Mucosa of stomach (tissue), 1 donor: ENCODE measurements around the gene ANO4.
"Not testable (repeated sequence)": the region's sequence is repeated elsewhere in the genome, so short reads cannot be mapped to it uniquely, and the experiment has no call there.

ENCODE experiments used
- H3K27me3 ChIP-seq: one replicate; pipeline ENCODE4 v1.7.0; 2013; ENCODE audit warnings: mild to moderate bottlenecking, low read length; ENCODE audit not compliant: control insufficient read depth, insufficient read depth
- H3K36me3 ChIP-seq: one replicate; pipeline ENCODE4 v1.7.0; 2013; ENCODE audit warnings: low read length; ENCODE audit not compliant: control insufficient read depth, insufficient read depth
- H3K4me1 ChIP-seq: one replicate; pipeline ENCODE4 v1.7.0; 2013; ENCODE audit warnings: mild to moderate bottlenecking, low read length; ENCODE audit not compliant: control insufficient read depth, insufficient read depth
- H3K4me3 ChIP-seq: one replicate; pipeline ENCODE4 v1.7.0; 2013; ENCODE audit warnings: low read length
- H3K9ac ChIP-seq: one replicate; pipeline ENCODE4 v1.7.0; 2013; ENCODE audit warnings: mild to moderate bottlenecking, low read length, moderate library complexity
- H3K9me3 ChIP-seq: one replicate; pipeline ENCODE4 v1.7.0; 2013; ENCODE audit warnings: mild to moderate bottlenecking, low read length, moderate library complexity; ENCODE audit not compliant: control insufficient read depth
- donor health status: Pancreatic carcinoma.

ANO4 gene

DNA sequence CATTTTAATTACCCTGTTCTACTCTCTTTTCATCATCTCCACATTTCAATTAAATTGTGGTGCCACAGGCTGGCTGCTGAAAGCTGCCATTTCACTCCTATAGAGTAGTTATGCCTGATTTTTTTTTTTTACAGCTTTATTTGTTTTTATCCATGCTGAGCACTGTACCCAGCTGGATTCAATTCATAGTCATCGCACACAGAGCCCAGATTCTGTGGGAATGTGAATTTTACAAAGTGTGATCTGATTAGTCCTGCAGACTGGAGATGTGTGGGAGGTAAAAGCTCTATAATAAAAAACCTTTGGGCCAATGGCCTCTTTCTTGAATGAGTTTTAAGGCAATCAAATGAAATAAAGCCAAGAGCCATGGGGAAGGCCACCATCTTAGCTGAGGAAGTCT lies 190.2 kb downstream of the ANO4 start:
- no peaks in the 10 kb centered on the region for H3K27me3 ChIP-seq
- no peaks in the 10 kb centered on the region for H3K9me3 ChIP-seq
- H3K4me1 ChIP-seq, result no peaks in the 10 kb centered on the region
- H3K36me3 ChIP-seq, result no peaks in the 10 kb centered on the region
- no peak overlapping the region for H3K9ac ChIP-seq
- H3K4me3 ChIP-seq, result no peak overlapping the region

- H3K4me1 ChIP-seq, result no peaks in the 10 kb centered on the region
- H3K36me3 ChIP-seq, result no peaks in the 10 kb centered on the region
- H3K9ac ChIP-seq, result no peak overlapping the region
- no peaks in the 10 kb centered on the region for H3K27me3 ChIP-seq
- no peak overlapping the region for H3K4me3 ChIP-seq
- H3K9me3 ChIP-seq, result no peaks in the 10 kb centered on the region
These were observed 192.3 kb downstream of the ANO4 start for GRCh38 chr12:100986595-100987547.

DNA sequence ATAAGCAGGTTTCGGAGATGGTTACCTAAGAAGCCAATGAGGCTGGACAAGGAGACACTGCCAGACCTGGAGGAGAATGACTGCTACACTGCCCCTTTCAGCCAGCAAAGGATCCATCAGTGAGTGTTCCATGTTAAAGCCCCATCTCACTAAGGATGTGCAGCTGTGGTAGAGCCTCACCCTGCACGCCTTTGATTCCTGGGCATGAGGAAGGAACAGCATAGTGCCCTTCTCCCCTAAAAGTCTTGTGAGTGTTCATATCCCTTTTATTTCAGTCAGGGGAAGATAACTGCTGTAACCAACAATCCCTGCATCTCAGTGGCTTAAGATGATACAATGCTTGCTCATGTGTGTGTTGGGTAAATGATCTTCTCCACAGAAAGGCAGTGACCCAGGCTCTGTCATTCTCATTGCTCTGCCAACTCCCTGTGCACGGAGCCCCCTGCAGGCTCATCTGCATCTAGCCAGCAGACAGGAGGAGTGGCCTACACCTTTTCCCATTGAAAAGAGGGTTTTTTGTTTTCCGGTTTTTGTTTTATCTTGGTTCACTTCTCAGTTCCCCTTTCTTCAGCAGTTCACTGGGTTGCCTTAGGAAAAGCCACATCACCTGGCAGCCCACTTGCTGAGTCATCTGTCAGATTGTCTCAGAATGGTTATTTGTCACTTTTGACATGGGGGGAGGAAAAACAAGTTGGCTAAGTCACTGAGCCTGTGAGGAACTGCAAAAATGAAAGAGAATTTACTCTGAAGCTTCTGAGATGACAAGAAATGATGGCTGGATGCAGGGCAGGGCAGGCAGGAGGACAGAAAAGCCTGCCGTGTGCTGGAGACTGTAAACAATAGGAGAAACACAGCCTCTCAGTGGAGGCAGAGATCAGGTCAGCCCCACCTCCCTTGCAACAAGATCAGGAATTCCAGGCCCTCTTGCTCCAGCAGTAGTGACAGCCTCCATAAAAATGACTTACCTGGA lies 193.3 kb downstream of the ANO4 start:
- Histone ChIP-seq H3K4me3 (no peak overlapping the region), H3K9me3 (no peaks in the 10 kb centered on the region), H3K36me3 (no peaks in the 10 kb centered on the region), H3K27me3 (no peaks in the 10 kb centered on the region), H3K4me1 (no peaks in the 10 kb centered on the region), H3K9ac (no peak overlapping the region)

GRCh38 chr12:100989509-100989908 lies 194.9 kb downstream of the ANO4 start:
- H3K4me1 ChIP-seq, H3K27me3 ChIP-seq, H3K9ac ChIP-seq, H3K9me3 ChIP-seq, H3K36me3 ChIP-seq, H3K4me3 ChIP-seq: not testable (repeated sequence)

- no peaks in the 10 kb centered on the region for H3K36me3 ChIP-seq
- H3K4me1 ChIP-seq, result no peaks in the 10 kb centered on the region
- H3K9me3 ChIP-seq, result no peaks in the 10 kb centered on the region
- H3K4me3 ChIP-seq, result no peak overlapping the region
- no peaks in the 10 kb centered on the region for H3K27me3 ChIP-seq
- H3K9ac ChIP-seq, result no peak overlapping the region
These were observed 196.5 kb downstream of the ANO4 start for GRCh38 chr12:100991102-100991501.

GRCh38 chr12:100992194-100992593 lies 197.6 kb downstream of the ANO4 start:
- Histone ChIP-seq H3K9me3 (no peaks in the 10 kb centered on the region), H3K4me3 (no peak overlapping the region), H3K36me3 (no peaks in the 10 kb centered on the region), H3K4me1 (no peaks in the 10 kb centered on the region), H3K27me3 (no peaks in the 10 kb centered on the region), H3K9ac (no peak overlapping the region)

DNA sequence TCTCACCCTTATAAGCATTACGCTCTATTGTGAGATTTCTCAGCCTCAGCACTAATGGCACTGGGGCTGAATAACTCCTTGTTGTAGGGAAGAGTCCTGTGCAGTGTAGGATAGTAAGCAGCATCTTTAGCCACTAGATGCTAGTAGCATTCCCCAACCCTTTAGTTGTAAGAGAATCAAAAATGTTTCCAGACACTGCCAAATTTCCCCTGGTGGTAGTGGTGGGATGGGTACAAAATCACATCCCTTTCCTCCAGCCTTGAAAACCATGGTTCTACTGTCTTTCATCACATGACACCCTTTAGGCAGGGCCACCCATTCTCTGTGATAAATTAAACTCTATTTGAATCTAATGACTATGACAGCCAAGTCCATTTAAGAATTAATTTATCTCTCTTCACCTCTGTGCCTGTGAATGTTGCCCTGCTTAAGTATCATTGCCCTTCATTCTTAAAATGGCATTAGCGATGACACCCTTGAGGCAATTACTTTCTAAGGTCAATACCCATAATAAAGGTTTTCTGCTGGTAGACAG lies 199.4 kb downstream of the ANO4 start:
- no peak overlapping the region for H3K4me3 ChIP-seq
- H3K9ac ChIP-seq, result no peak overlapping the region
- no peaks in the 10 kb centered on the region for H3K9me3 ChIP-seq
- H3K27me3 ChIP-seq, result no peaks in the 10 kb centered on the region
- no peaks in the 10 kb centered on the region for H3K4me1 ChIP-seq
- no peaks in the 10 kb centered on the region for H3K36me3 ChIP-seq

DNA sequence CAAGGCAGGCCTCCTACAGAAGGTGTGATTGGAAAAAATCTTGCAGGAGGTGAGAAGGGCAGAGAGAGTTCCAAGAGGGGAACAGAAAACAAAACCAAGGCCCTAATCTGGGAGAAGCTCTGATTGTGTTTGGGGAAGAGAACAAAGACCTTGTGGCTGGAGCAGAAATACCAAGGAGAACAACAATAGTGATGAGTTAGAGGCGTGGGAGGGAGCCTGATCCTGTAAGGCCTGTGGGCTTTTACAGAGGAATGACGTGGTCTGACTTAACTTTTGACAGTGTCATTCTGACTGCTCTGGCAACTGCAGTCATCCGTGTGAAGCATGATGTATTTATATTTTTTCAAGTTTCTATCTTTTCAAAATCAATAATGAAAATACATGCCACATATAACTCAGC lies 200.6 kb downstream of the ANO4 start:
- no peaks in the 10 kb centered on the region for H3K4me1 ChIP-seq
- H3K9ac ChIP-seq, result no peak overlapping the region
- no peaks in the 10 kb centered on the region for H3K27me3 ChIP-seq
- H3K9me3 ChIP-seq, result no peaks in the 10 kb centered on the region
- H3K36me3 ChIP-seq, result no peaks in the 10 kb centered on the region
- H3K4me3 ChIP-seq, result no peak overlapping the region

DNA sequence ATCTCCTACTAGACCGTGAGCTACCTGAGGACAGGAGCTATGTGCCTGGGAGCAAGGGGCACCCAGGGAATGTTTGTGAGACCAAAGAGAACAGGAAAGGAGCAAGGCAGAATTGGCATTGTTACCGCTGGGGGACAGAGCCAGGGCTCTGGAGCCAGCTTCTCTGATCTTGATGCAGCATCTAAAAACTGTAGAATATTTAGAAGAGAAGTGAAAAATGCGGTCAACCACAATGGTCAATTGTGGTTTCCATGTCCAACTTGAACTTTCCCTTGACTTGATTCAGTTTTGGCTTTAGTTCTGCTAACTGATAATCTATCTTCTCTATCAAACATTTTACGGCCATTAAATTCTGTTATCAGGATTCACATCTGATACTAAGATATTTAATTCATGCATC lies 201.2 kb downstream of the ANO4 start:
- Histone ChIP-seq H3K4me1 (no peaks in the 10 kb centered on the region), H3K9me3 (no peaks in the 10 kb centered on the region), H3K36me3 (no peaks in the 10 kb centered on the region), H3K9ac (no peak overlapping the region), H3K4me3 (no peak overlapping the region), H3K27me3 (no peaks in the 10 kb centered on the region)

DNA sequence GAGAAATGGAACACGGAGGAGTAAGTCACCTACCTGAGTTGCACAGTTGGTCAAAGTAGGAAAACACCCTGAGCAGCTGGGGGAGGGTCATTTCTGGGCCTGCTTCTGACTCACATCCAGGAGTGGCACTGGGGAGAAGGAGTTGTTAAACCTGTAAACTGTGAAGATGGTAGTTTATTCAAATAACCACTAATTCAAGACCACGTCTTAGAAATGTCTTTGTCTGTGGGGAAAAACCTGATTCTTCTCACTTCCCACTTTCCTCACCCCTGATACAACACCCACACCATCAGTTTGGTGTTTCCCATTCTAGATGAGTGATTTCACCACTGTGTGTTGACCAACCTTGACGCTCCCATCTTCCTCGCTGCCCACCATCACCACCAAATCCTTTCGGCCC lies 207.1 kb downstream of the ANO4 start:
- no peaks in the 10 kb centered on the region for H3K36me3 ChIP-seq
- H3K27me3 ChIP-seq, result no peaks in the 10 kb centered on the region
- no peak overlapping the region for H3K9ac ChIP-seq

GRCh38 chr12:101002696-101003419 lies 208.3 kb downstream of the ANO4 start:
- H3K36me3 ChIP-seq, result no peaks in the 10 kb centered on the region
- H3K9me3 ChIP-seq, result no peaks in the 10 kb centered on the region
- no peak overlapping the region for H3K9ac ChIP-seq
- H3K4me3 ChIP-seq, result no peak overlapping the region
- H3K4me1 ChIP-seq, result no peaks in the 10 kb centered on the region
- no peaks in the 10 kb centered on the region for H3K27me3 ChIP-seq

More for the DNA sequence above, 207.1 kb downstream of the ANO4 start:
- no peak overlapping the region for H3K4me3 ChIP-seq
- H3K4me1 ChIP-seq, result no peaks in the 10 kb centered on the region
- H3K9me3 ChIP-seq, result no peaks in the 10 kb centered on the region
